ENCODE data around the gene AFTPH. TPM values are rescaled to one million over a fixed set of nuclear protein-coding genes. Genes with fewer than 3 reads are reported as not detected.

The AFTPH gene
- total RNA-seq, 4 donors from 2014 or later, result 27.7 to 50.3 (median 38.1) TPM

- 93 to 96% methylated on average over 6 of the region's 6 CpGs for WGBS, 2 donors
- TF ChIP-seq CTCF (IDR thresholded peaks at IDR 0.05) (no peak), POLR2A (IDR thresholded peaks at IDR 0.05) (no peak), EP300 (IDR thresholded peaks at IDR 0.05) (no peak)
- DNase-seq (ENCODE audit: low spot score in 2 of 2), result no peak
Observed at GRCh38 chr2:64598226-64598625, 74.1 kb downstream of the AFTPH start.

GRCh38 chr2:64599469-64599868 lies 75.3 kb downstream of the AFTPH start:
- H3K27ac ChIP-seq, result no peak overlapping the region
- H3K4me1 ChIP-seq, result peaks cover 0 to 7% (median 2%) of the 10 kb centered on the region in 4 donors
- no peak for DNase-seq (ENCODE audit: low spot score in 2 of 2)
- H3K36me3 ChIP-seq, result no peaks in the 10 kb centered on the region
- H3K27me3 ChIP-seq, result no peaks in the 10 kb centered on the region
- no peaks in the 10 kb centered on the region for H3K9me3 ChIP-seq
- TF ChIP-seq POLR2A (IDR thresholded peaks at IDR 0.05) (no peak), EP300 (IDR thresholded peaks at IDR 0.05) (no peak), CTCF (IDR thresholded peaks at IDR 0.05) (no peak)
- 47 to 60% methylated on average over 3 of the region's 3 CpGs for WGBS, 2 donors
- no peak overlapping the region for H3K4me3 ChIP-seq

More at GRCh38 chr2:64598226-64598625, 74.1 kb downstream of the AFTPH start:
- Histone ChIP-seq H3K27ac (no peak overlapping the region), H3K4me1 (peaks cover 0 to 7% (median 2%) of the 10 kb centered on the region in 4 donors), H3K27me3 (no peaks in the 10 kb centered on the region), H3K36me3 (peaks cover 0 to 5% (median 0%) of the 10 kb centered on the region in 3 donors), H3K4me3 (no peak overlapping the region), H3K9me3 (no peaks in the 10 kb centered on the region)

- no peak overlapping the region for H3K4me3 ChIP-seq
- H3K4me1 ChIP-seq, result peaks cover 0 to 5% (median 0%) of the 10 kb centered on the region in 4 donors
- DNase-seq (ENCODE audit: low spot score in 2 of 2), result no peak
- no peaks in the 10 kb centered on the region for H3K9me3 ChIP-seq
- H3K27ac ChIP-seq, result no peak overlapping the region
- WGBS, 2 donors, result 65 to 70% methylated on average over 8 of the region's 8 CpGs
- H3K27me3 ChIP-seq, result no peaks in the 10 kb centered on the region
- no peaks in the 10 kb centered on the region for H3K36me3 ChIP-seq
- TF ChIP-seq EP300 (IDR thresholded peaks at IDR 0.05), result no peak
Observed at GRCh38 chr2:64601034-64601754, 77.1 kb downstream of the AFTPH start.

- peaks cover 0 to 12% (median 1%) of the 10 kb centered on the region in 4 donors for H3K4me1 ChIP-seq
- 76 to 80% methylated on average over 12 of the region's 12 CpGs for WGBS, 2 donors
- H3K9me3 ChIP-seq, result no peaks in the 10 kb centered on the region
Observed at GRCh38 chr2:64601785-64602391, 77.8 kb downstream of the AFTPH start.

GRCh38 chr2:64602436-64602835 lies 78.3 kb downstream of the AFTPH start:
- H3K4me1 ChIP-seq, result peaks cover 0 to 15% (median 4%) of the 10 kb centered on the region in 4 donors
- H3K27ac ChIP-seq, result no peak overlapping the region
- 90 to 92% methylated on average over 10 to 11 of the region's 11 CpGs for WGBS, 2 donors
- no peaks in the 10 kb centered on the region for H3K36me3 ChIP-seq
- H3K27me3 ChIP-seq, result no peaks in the 10 kb centered on the region
- no peak overlapping the region for H3K4me3 ChIP-seq
- no peaks in the 10 kb centered on the region for H3K9me3 ChIP-seq
- TF ChIP-seq EP300 (IDR thresholded peaks at IDR 0.05), result no peak
- no peak for TF ChIP-seq CTCF (IDR thresholded peaks at IDR 0.05)
- TF ChIP-seq POLR2A (IDR thresholded peaks at IDR 0.05), result no peak
- no peak for DNase-seq (ENCODE audit: low spot score in 2 of 2)

More at GRCh38 chr2:64601785-64602391, 77.8 kb downstream of the AFTPH start:
- no peak overlapping the region for H3K4me3 ChIP-seq
- no peak for DNase-seq (ENCODE audit: low spot score in 2 of 2)
- H3K27me3 ChIP-seq, result no peaks in the 10 kb centered on the region
- TF ChIP-seq CTCF (IDR thresholded peaks at IDR 0.05) (no peak), POLR2A (IDR thresholded peaks at IDR 0.05) (no peak), EP300 (IDR thresholded peaks at IDR 0.05) (no peak)
- H3K27ac ChIP-seq, result no peak overlapping the region
- no peaks in the 10 kb centered on the region for H3K36me3 ChIP-seq
